ENCODE data around the gene CDK5RAP1.

CDK5RAP1 gene

DNA sequence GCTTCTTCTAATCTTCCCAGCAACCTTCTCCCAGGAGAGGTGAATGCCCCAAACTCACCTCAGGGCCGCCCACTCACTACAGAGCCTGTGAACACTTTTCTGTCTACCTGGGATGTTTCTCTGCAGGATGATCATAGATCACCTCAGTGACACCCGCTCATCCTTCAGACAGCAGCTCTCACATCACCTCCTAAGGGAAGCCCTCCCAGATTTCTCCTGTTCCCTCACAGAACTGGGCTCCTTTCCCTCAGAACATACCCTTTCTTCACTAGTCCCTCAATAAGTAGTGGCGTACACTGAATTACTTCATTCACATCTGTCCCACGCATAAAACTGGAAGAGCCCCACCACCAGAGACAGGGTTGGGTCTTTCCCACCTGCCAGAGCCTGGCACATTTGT is 57.8 kb downstream of the CDK5RAP1 start:
- H3K36me3 ChIP-seq (ENCODE audit: control insufficient read depth in 2 of 2, insufficient read depth in 1 of 2, low read length in 2 of 2) = no peaks in the 10 kb centered on the region
- CTCF ChIA-PET = interaction anchor here (0.8 kb wide), 1 partner anchor 44 kb away, joined by 3 read pairs; no protein-coding TSS in a partner anchor
- no peak overlapping the region for H3K4me3 ChIP-seq (ENCODE audit: low read depth, low read length)
- H3K4me1 ChIP-seq (ENCODE audit: control insufficient read depth, insufficient read depth, low read length) = no peaks in the 10 kb centered on the region
- no peak overlapping the region for H3K27ac ChIP-seq (ENCODE audit: extremely low read depth, low read depth, low read length)
- TF ChIP-seq BCL6B (tag by site-specific recombination; IDR thresholded peaks at IDR 0.05) (no peak), ZNF501 (tag by site-specific recombination; IDR thresholded peaks at IDR 0.05) (no peak), ZNF76 (tag by site-specific recombination; IDR thresholded peaks at IDR 0.05; ENCODE audit: borderline replicate concordance, low read depth) (no peak), OVOL3 (tag by site-specific recombination; IDR thresholded peaks at IDR 0.05) (no peak), ZNF530 (tag by site-specific recombination; IDR thresholded peaks at IDR 0.05; ENCODE audit: low read depth) (no peak), ZNF707 (tag by site-specific recombination; IDR thresholded peaks at IDR 0.05) (no peak), ZNF626 (tag by site-specific recombination; IDR thresholded peaks at IDR 0.05) (no peak)
- POLR2A ChIA-PET = interaction anchor here (0.7 kb wide), 1 partner anchor 263 kb away, joined by 5 read pairs; no protein-coding TSS in a partner anchor
- H3K9me3 ChIP-seq (ENCODE audit: control insufficient read depth, insufficient read depth, low read depth, low read length) = no peaks in the 10 kb centered on the region

GRCh38 chr20:33339515-33340058 is 61.7 kb downstream of the CDK5RAP1 start:
- H3K9me3 ChIP-seq (ENCODE audit: control insufficient read depth, insufficient read depth, low read depth, low read length) = no peaks in the 10 kb centered on the region
- POLR2A ChIA-PET = no interaction called here
- H3K4me1 ChIP-seq (ENCODE audit: control insufficient read depth, insufficient read depth, low read length) = no peaks in the 10 kb centered on the region
- H3K36me3 ChIP-seq (ENCODE audit: control insufficient read depth in 2 of 2, insufficient read depth in 1 of 2, low read length in 2 of 2) = no peaks in the 10 kb centered on the region
- CTCF ChIA-PET = no interaction called here
- no peak overlapping the region for H3K4me3 ChIP-seq (ENCODE audit: low read depth, low read length)
- TF ChIP-seq GFI1B (tag by site-specific recombination; IDR thresholded peaks at IDR 0.05) (no peak), ZBTB17 (tag by site-specific recombination; IDR thresholded peaks at IDR 0.05) (no peak), ZNF529 (tag by site-specific recombination; IDR thresholded peaks at IDR 0.05; ENCODE audit: insufficient replicate concordance) (no peak), ZNF112 (tag by site-specific recombination; IDR thresholded peaks at IDR 0.05) (no peak), ZNF626 (tag by site-specific recombination; IDR thresholded peaks at IDR 0.05) (no peak), ZNF707 (tag by site-specific recombination; IDR thresholded peaks at IDR 0.05) (no peak), ZNF785 (tag by site-specific recombination; IDR thresholded peaks at IDR 0.05) (no peak), ZNF184 (tag by site-specific recombination; IDR thresholded peaks at IDR 0.05) (no peak), KLF10 (tag by site-specific recombination; IDR thresholded peaks at IDR 0.05) (no peak), ZBTB11 (tag by site-specific recombination; conservative IDR thresholded peaks at IDR 0.05; ENCODE audit: low read depth) (no peak), ZNF394 (tag by site-specific recombination; IDR thresholded peaks at IDR 0.05; ENCODE audit: borderline replicate concordance) (no peak), CTCF (tag by site-specific recombination; IDR thresholded peaks at IDR 0.05) (no peak), ZNF530 (tag by site-specific recombination; IDR thresholded peaks at IDR 0.05; ENCODE audit: low read depth) (no peak), ZNF501 (tag by site-specific recombination; IDR thresholded peaks at IDR 0.05) (no peak), ZBTB1 (tag by site-specific recombination; IDR thresholded peaks at IDR 0.05) (no peak), ZNF701 (tag by site-specific recombination; IDR thresholded peaks at IDR 0.05) (no peak), ZNF174 (tag by site-specific recombination; IDR thresholded peaks at IDR 0.05) (no peak), MEIS1 (CRISPR knock-in tag; IDR thresholded peaks at IDR 0.05; ENCODE audit: borderline replicate concordance) (no peak), ZNF350 (tag by site-specific recombination; IDR thresholded peaks at IDR 0.05) (no peak), ZNF768 (tag by site-specific recombination; IDR thresholded peaks at IDR 0.05) (no peak)
- no peak overlapping the region for H3K27ac ChIP-seq (ENCODE audit: extremely low read depth, low read depth, low read length)
